Neuronal stem cell (in vitro differentiated cells): ENCODE data around the gene PPP1R15B.

Experiments
- DNase-seq: peaks from one replicate; pipeline ENCODE4 v3.0.0-alpha.2; 2013; ENCODE audit warnings: low spot score
- H2AFZ ChIP-seq: one replicate; pipeline ENCODE4 v1.6.1; 2013; ENCODE audit warnings: mild to moderate bottlenecking, low read length, inconsistent platforms
- H2AK5ac ChIP-seq: 2 replicates; pipeline ENCODE4 v1.6.1; 2013; ENCODE audit warnings: low read depth, mild to moderate bottlenecking, inconsistent platforms, low read length, moderate library complexity, mixed read lengths
- H2BK120ac ChIP-seq: 2 replicates; pipeline ENCODE4 v1.6.1; 2013; ENCODE audit warnings: low read depth, mild to moderate bottlenecking, inconsistent platforms, low read length, moderate library complexity, mixed read lengths
- H2BK12ac ChIP-seq: one replicate; pipeline ENCODE4 v1.6.1; 2013; ENCODE audit warnings: low read length, inconsistent platforms
- H2BK15ac ChIP-seq: 2 replicates; pipeline ENCODE4 v1.6.1; 2013; ENCODE audit warnings: mild to moderate bottlenecking, low read length, inconsistent platforms, mixed read lengths
- H2BK5ac ChIP-seq: one replicate; pipeline ENCODE4 v1.6.1; 2013; ENCODE audit warnings: inconsistent platforms, mild to moderate bottlenecking, low read length, moderate library complexity
- H3K14ac ChIP-seq: one replicate; pipeline ENCODE4 v1.6.1; 2013; ENCODE audit warnings: low read length, inconsistent platforms
- H3K18ac ChIP-seq: 2 replicates; pipeline ENCODE4 v1.6.1; 2013; ENCODE audit warnings: low read length, inconsistent platforms
- H3K23ac ChIP-seq: 2 replicates; pipeline ENCODE4 v1.6.1; 2013; ENCODE audit warnings: low read depth, mild to moderate bottlenecking, mixed read lengths, low read length, inconsistent platforms; ENCODE audit not compliant: poor library complexity
- H3K27ac ChIP-seq: replicated peaks from 3 replicates; pipeline ENCODE4 v1.5.1; 2013; ENCODE audit warnings: low read length, inconsistent platforms
- H3K27me3 ChIP-seq, 3 experiments: 2 replicates each; pipeline ENCODE4 v1.6.1; 2013; ENCODE audit warnings: low read length in 3 of 3, mild to moderate bottlenecking in 2 of 3, inconsistent platforms in 1 of 3, low read depth in 1 of 3, mixed read lengths in 1 of 3, moderate library complexity in 1 of 3; ENCODE audit not compliant: control insufficient read depth in 3 of 3, insufficient read depth in 3 of 3
- H3K36me3 ChIP-seq, 2 donors: replicated peaks in 1 of 2; 2 replicates each; pipeline ENCODE4 v1.6.1; 2013; ENCODE audit warnings: low read length in 2 of 2; ENCODE audit not compliant: control insufficient read depth in 2 of 2, insufficient read depth in 2 of 2
- H3K4ac ChIP-seq: 2 replicates; pipeline ENCODE4 v1.6.1; 2013; ENCODE audit warnings: inconsistent platforms, mild to moderate bottlenecking, low read length, moderate library complexity
- H3K4me1 ChIP-seq, 2 donors: 1 replicate in 1 of 2; 2 replicates in 1 of 2; pipeline ENCODE4 v1.6.1; 2013; ENCODE audit warnings: low read length in 2 of 2, low read depth in 1 of 2; ENCODE audit not compliant: control insufficient read depth in 2 of 2, insufficient read depth in 1 of 2
- H3K4me2 ChIP-seq: one replicate; pipeline ENCODE4 v1.6.1; 2013; ENCODE audit warnings: mild to moderate bottlenecking, low read length, inconsistent platforms; ENCODE audit not compliant: insufficient read depth, poor library complexity, severe bottlenecking
- H3K4me3 ChIP-seq, 2 donors: 2 replicates each; pipeline ENCODE4 v1.5.1; 2013; ENCODE audit warnings: low read length in 2 of 2, mild to moderate bottlenecking in 2 of 2, inconsistent platforms in 1 of 2, moderate library complexity in 1 of 2
- H3K79me1 ChIP-seq: one replicate; pipeline ENCODE4 v1.6.1; 2013; ENCODE audit warnings: low read depth, mild to moderate bottlenecking, inconsistent platforms, low read length, moderate library complexity
- H3K9ac ChIP-seq: one replicate; pipeline ENCODE4 v1.6.1; 2013; ENCODE audit warnings: mild to moderate bottlenecking, low read depth, low read length, inconsistent platforms; ENCODE audit not compliant: poor library complexity
- H3K9me3 ChIP-seq, 2 donors: replicated peaks in 1 of 2; 2 replicates each; pipeline versions ENCODE3 to v1.6.1; 2013; ENCODE audit warnings: low read length in 2 of 2, mild to moderate bottlenecking in 2 of 2, inconsistent platforms in 1 of 2, low read depth in 1 of 2, mixed read lengths in 1 of 2, moderate library complexity in 1 of 2; ENCODE audit not compliant: control insufficient read depth in 2 of 2, insufficient read depth in 1 of 2
- H4K8ac ChIP-seq: one replicate; pipeline ENCODE4 v1.6.1; 2013; ENCODE audit warnings: low read depth, mild to moderate bottlenecking, inconsistent platforms, low read length, moderate library complexity
- H4K91ac ChIP-seq: one replicate; pipeline ENCODE4 v1.6.1; 2013; ENCODE audit warnings: low read length, low read depth, mild to moderate bottlenecking, inconsistent platforms; ENCODE audit not compliant: poor library complexity
- WGBS, 2 donors: extraction: QIAGEN DNeasy Blood & Tissue Kit; methylation state at CpG; one replicate each; pipeline ENCODE4 v1.1.7; 2013; ENCODE audit warnings: missing lambda C conversion rate in 2 of 2, mixed read lengths in 1 of 2; ENCODE audit not compliant: insufficient read length in 2 of 2, insufficient replicate concordance in 1 of 2; ENCODE audit errors: extremely low coverage in 2 of 2; 5-methylcytosine and 5-hydroxymethylcytosine counted together

Gene PPP1R15B

GRCh38 chr1:204438628-204439027, 27.0 kb upstream of the PPP1R15B start:
- H3K9ac ChIP-seq, result no peak overlapping the region
- H3K79me1 ChIP-seq, result no peaks in the 10 kb centered on the region
- no peak overlapping the region for H3K23ac ChIP-seq
- no peak overlapping the region for H4K8ac ChIP-seq
- H2AK5ac ChIP-seq, result no peak overlapping the region
- no peak overlapping the region for H2BK15ac ChIP-seq
- no peak overlapping the region for H3K4ac ChIP-seq
- no peak overlapping the region for H3K4me3 ChIP-seq
- no peak for DNase-seq
- H2BK12ac ChIP-seq, result no peak overlapping the region
- H4K91ac ChIP-seq, result no peak overlapping the region
- no peaks in the 10 kb centered on the region for H3K4me1 ChIP-seq
- H3K36me3 ChIP-seq, result peaks cover 48 to 98% of the 10 kb centered on the region in 2 donors
- H2AFZ ChIP-seq, result no peak overlapping the region
- no peak overlapping the region for H3K4me2 ChIP-seq
- H2BK5ac ChIP-seq, result no peak overlapping the region
- no peak overlapping the region for H3K27ac ChIP-seq
- no peaks in the 10 kb centered on the region for H3K9me3 ChIP-seq
- H3K27me3 ChIP-seq, result no peaks in the 10 kb centered on the region
- no peak overlapping the region for H3K14ac ChIP-seq
- no CpG with 5 or more reads among the region's 7 CpGs for WGBS, 2 donors
- H2BK120ac ChIP-seq, result no peak overlapping the region
- H3K18ac ChIP-seq, result no peak overlapping the region

- Histone ChIP-seq H2AK5ac (no peak overlapping the region), H2BK120ac (no peak overlapping the region), H3K27me3 (no peaks in the 10 kb centered on the region), H3K4me3 (no peak overlapping the region), H2BK12ac (no peak overlapping the region), H2BK5ac (no peak overlapping the region), H3K9ac (no peak overlapping the region), H2AFZ (no peak overlapping the region), H3K79me1 (no peaks in the 10 kb centered on the region), H4K8ac (no peak overlapping the region), H3K4me2 (no peak overlapping the region), H3K18ac (no peak overlapping the region), H3K4ac (no peak overlapping the region), H3K23ac (no peak overlapping the region), H3K9me3 (no peaks in the 10 kb centered on the region), H3K36me3 (peaks cover 48 to 98% of the 10 kb centered on the region in 2 donors), H3K14ac (no peak overlapping the region), H3K4me1 (no peaks in the 10 kb centered on the region), H2BK15ac (no peak overlapping the region), H4K91ac (no peak overlapping the region), H3K27ac (no peak overlapping the region)
- WGBS, 2 donors, result no CpG with 5 or more reads among the region's 8 CpGs
- no peak for DNase-seq
Observed at GRCh38 chr1:204437796-204438570, 26.4 kb upstream of the PPP1R15B start.

- Histone ChIP-seq H3K4ac (no peak overlapping the region), H2BK120ac (no peak overlapping the region), H2AFZ (no peak overlapping the region), H2AK5ac (no peak overlapping the region), H3K14ac (no peak overlapping the region), H4K8ac (no peak overlapping the region), H3K36me3 (peaks cover 40 to 97% of the 10 kb centered on the region in 2 donors), H3K4me3 (no peak overlapping the region), H3K23ac (no peak overlapping the region), H2BK12ac (no peak overlapping the region), H2BK5ac (no peak overlapping the region), H3K27ac (no peak overlapping the region), H3K9me3 (no peaks in the 10 kb centered on the region), H3K18ac (no peak overlapping the region), H2BK15ac (no peak overlapping the region), H3K27me3 (no peaks in the 10 kb centered on the region), H3K4me2 (no peak overlapping the region), H4K91ac (no peak overlapping the region), H3K4me1 (no peaks in the 10 kb centered on the region), H3K9ac (no peak overlapping the region), H3K79me1 (no peaks in the 10 kb centered on the region)
- DNase-seq, result no peak
- no CpG with 5 or more reads among the region's 3 CpGs for WGBS, 2 donors
Observed at GRCh38 chr1:204435872-204436271, 24.3 kb upstream of the PPP1R15B start.

GRCh38 chr1:204435381-204435831, 23.8 kb upstream of the PPP1R15B start:
- H3K36me3 ChIP-seq, result peaks cover 40 to 99% of the 10 kb centered on the region in 2 donors
- no peaks in the 10 kb centered on the region for H3K79me1 ChIP-seq
- H3K23ac ChIP-seq, result no peak overlapping the region
- H2AFZ ChIP-seq, result no peak overlapping the region
- H2BK12ac ChIP-seq, result no peak overlapping the region
- no peaks in the 10 kb centered on the region for H3K4me1 ChIP-seq
- WGBS, 2 donors, result no CpG with 5 or more reads among the region's 4 CpGs
- no peak overlapping the region for H2BK120ac ChIP-seq
- DNase-seq, result no peak
- no peaks in the 10 kb centered on the region for H3K9me3 ChIP-seq
- H3K27ac ChIP-seq, result no peak overlapping the region
- H3K18ac ChIP-seq, result no peak overlapping the region
- H3K14ac ChIP-seq, result no peak overlapping the region
- H2AK5ac ChIP-seq, result no peak overlapping the region
- H2BK5ac ChIP-seq, result no peak overlapping the region
- no peaks in the 10 kb centered on the region for H3K27me3 ChIP-seq
- H3K4me2 ChIP-seq, result no peak overlapping the region
- H4K8ac ChIP-seq, result no peak overlapping the region
- no peak overlapping the region for H3K4ac ChIP-seq
- H2BK15ac ChIP-seq, result no peak overlapping the region
- H3K4me3 ChIP-seq, result no peak overlapping the region
- no peak overlapping the region for H3K9ac ChIP-seq
- no peak overlapping the region for H4K91ac ChIP-seq
